ENCODE data around the gene INTS7. TPM values are rescaled to one million over a fixed set of nuclear protein-coding genes. Genes with fewer than 3 reads are reported as not detected.

Gene INTS7
- total and polyA plus RNA-seq, 2 donors from 2014 or later = 5.1 to 9.8 TPM

- intact Hi-C loops (cut with DNase I) = no loop called here
- no peak for FAIRE-seq
- TF ChIP-seq, protein P1, sequence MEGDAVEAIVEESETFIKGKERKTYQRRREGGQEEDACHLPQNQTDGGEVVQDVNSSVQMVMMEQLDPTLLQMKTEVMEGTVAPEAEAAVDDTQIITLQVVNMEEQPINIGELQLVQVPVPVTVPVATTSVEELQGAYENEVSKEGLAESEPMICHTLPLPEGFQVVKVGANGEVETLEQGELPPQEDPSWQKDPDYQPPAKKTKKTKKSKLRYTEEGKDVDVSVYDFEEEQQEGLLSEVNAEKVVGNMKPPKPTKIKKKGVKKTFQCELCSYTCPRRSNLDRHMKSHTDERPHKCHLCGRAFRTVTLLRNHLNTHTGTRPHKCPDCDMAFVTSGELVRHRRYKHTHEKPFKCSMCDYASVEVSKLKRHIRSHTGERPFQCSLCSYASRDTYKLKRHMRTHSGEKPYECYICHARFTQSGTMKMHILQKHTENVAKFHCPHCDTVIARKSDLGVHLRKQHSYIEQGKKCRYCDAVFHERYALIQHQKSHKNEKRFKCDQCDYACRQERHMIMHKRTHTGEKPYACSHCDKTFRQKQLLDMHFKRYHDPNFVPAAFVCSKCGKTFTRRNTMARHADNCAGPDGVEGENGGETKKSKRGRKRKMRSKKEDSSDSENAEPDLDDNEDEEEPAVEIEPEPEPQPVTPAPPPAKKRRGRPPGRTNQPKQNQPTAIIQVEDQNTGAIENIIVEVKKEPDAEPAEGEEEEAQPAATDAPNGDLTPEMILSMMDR (IDR thresholded peaks at IDR 0.05; ENCODE audit: borderline replicate concordance, extremely low read depth, insufficient read depth) = no peak
- Histone ChIP-seq H3K9me3 (ENCODE audit: control insufficient read depth in 2 of 3, insufficient read depth in 1 of 3, low read length in 3 of 3) (no peaks in the 10 kb centered on the region), H3K4me3 (ENCODE audit: low read length in 3 of 3) (no peak overlapping the region), H3K4me1 (ENCODE audit: control insufficient read depth in 2 of 3, insufficient read depth in 2 of 3, low read depth in 1 of 3, low read length in 3 of 3) (peaks cover 0 to 3% (median 0%) of the 10 kb centered on the region in 3 donors), H3K27ac (ENCODE audit: low read depth in 2 of 2, low read length in 2 of 2) (no peak overlapping the region), H3K36me3 (ENCODE audit: control insufficient read depth in 2 of 3, insufficient read depth in 3 of 3, low read length in 3 of 3) (no peaks in the 10 kb centered on the region), H3K9ac (ENCODE audit: low read length in 3 of 3) (no peak overlapping the region), H3K27me3 (ENCODE audit: control insufficient read depth, insufficient read depth, low read length) (no peaks in the 10 kb centered on the region)
- no peak for DNase-seq
Measured at GRCh38 chr1:211951856-211952255, 83.5 kb downstream of the INTS7 start.

DNA sequence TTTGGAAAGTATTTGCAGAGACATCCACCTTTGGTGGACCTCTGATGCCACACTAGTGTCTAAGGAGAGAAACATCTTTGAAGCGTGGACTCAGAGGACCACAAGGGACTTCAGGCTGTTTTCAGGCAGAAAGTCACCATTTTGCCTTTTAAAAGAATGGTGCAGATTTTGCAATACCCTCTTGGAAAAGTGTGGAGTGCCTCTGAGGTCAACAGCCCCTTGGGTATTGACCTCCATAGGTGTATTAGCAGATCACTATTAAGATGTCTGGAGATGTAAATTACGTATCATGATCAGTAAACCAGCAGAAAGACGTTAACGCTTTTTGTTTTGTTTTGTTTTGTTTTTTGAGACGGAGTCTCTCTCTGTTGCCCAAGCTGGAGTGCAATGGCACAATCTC, 87.0 kb downstream of the INTS7 start:
- Histone ChIP-seq H3K9me3 (ENCODE audit: control insufficient read depth in 2 of 3, insufficient read depth in 1 of 3, low read length in 3 of 3) (no peaks in the 10 kb centered on the region), H3K27ac (ENCODE audit: low read depth in 2 of 2, low read length in 2 of 2) (no peak overlapping the region), H3K4me1 (ENCODE audit: control insufficient read depth in 2 of 3, insufficient read depth in 2 of 3, low read depth in 1 of 3, low read length in 3 of 3) (peaks cover 0 to 3% (median 0%) of the 10 kb centered on the region in 3 donors), H3K9ac (ENCODE audit: low read length in 3 of 3) (no peak overlapping the region), H3K4me3 (ENCODE audit: low read length in 3 of 3) (no peak overlapping the region), H3K27me3 (ENCODE audit: control insufficient read depth, insufficient read depth, low read length) (no peaks in the 10 kb centered on the region), H3K36me3 (ENCODE audit: control insufficient read depth in 2 of 3, insufficient read depth in 3 of 3, low read length in 3 of 3) (no peaks in the 10 kb centered on the region)
- TF ChIP-seq, protein P1 (IDR thresholded peaks at IDR 0.05; ENCODE audit: borderline replicate concordance, extremely low read depth, insufficient read depth) = no peak
- FAIRE-seq (no peak), DNase-seq (no peak)
- intact Hi-C loops (cut with DNase I) = no loop called here

GRCh38 chr1:211947396-211948295, 87.7 kb downstream of the INTS7 start:
- DNase-seq (no peak), FAIRE-seq (no peak)
- H3K27ac ChIP-seq (ENCODE audit: low read depth in 2 of 2, low read length in 2 of 2) = no peak overlapping the region
- H3K36me3 ChIP-seq (ENCODE audit: control insufficient read depth in 2 of 3, insufficient read depth in 3 of 3, low read length in 3 of 3) = no peaks in the 10 kb centered on the region
- no peaks in the 10 kb centered on the region for H3K9me3 ChIP-seq (ENCODE audit: control insufficient read depth in 2 of 3, insufficient read depth in 1 of 3, low read length in 3 of 3)
- no peak overlapping the region for H3K9ac ChIP-seq (ENCODE audit: low read length in 3 of 3)
- intact Hi-C loops (cut with DNase I) = no loop called here
- no peaks in the 10 kb centered on the region for H3K27me3 ChIP-seq (ENCODE audit: control insufficient read depth, insufficient read depth, low read length)
- TF ChIP-seq, protein P1 (IDR thresholded peaks at IDR 0.05; ENCODE audit: borderline replicate concordance, extremely low read depth, insufficient read depth) = no peak
- no peak overlapping the region for H3K4me3 ChIP-seq (ENCODE audit: low read length in 3 of 3)
- H3K4me1 ChIP-seq (ENCODE audit: control insufficient read depth in 2 of 3, insufficient read depth in 2 of 3, low read depth in 1 of 3, low read length in 3 of 3) = peaks cover 0 to 3% (median 0%) of the 10 kb centered on the region in 3 donors

Data from kidney (tissue), 14 donors.